HG03457 (cell line): ENCODE measurements around the gene ANAPC5.
"Not testable (repeated sequence)": the region's sequence is repeated elsewhere in the genome, so short reads cannot be mapped to it uniquely, and the experiment has no call there.

Experiments
- ATAC-seq: cut with Tn5 transposase; IDR thresholded peaks from one replicate; pipeline ENCODE4 v1.9.1; 2021; ENCODE audit warnings: moderate number of reproducible peaks; ENCODE audit not compliant: unreplicated experiment

ANAPC5 gene

DNA sequence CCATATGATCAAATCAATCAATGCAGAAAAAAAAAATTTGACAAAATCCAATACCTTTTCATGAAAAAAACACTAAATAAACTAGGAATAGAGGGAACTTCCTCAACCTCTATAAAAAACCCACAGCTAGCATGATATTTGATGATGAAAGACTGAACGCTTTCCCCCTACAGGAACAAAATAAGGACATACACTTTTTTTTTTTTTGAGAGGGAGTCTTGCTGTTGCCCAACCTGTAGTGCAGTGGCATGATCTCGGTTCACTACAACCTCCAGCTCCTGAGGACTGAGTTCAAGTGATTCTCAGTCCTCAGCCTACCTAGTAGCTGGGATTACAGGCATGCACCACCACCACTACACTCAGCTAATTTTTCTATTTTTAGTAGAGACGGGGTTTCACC is 37.8 kb downstream of the ANAPC5 start:
- no peak for ATAC-seq

DNA sequence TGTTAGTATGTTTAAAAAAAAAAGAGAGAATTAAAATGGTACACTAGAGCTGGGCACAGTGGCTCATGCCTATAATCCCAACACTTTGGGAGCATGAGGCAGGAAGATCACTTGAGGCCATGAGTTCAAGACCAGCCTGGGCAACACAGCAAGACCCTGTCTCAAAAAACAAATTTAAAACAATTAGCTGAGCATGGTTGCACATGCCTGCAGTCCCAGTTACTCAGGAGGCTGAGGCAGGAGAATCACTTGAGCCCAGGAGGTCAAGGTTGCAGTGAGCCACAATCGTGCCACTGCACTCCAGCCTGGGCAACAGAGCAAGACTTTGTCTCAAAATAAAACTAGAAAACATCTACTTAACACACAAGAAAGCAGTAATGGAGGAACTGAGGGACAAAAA is 42.0 kb downstream of the ANAPC5 start:
- not testable (repeated sequence) for ATAC-seq

DNA sequence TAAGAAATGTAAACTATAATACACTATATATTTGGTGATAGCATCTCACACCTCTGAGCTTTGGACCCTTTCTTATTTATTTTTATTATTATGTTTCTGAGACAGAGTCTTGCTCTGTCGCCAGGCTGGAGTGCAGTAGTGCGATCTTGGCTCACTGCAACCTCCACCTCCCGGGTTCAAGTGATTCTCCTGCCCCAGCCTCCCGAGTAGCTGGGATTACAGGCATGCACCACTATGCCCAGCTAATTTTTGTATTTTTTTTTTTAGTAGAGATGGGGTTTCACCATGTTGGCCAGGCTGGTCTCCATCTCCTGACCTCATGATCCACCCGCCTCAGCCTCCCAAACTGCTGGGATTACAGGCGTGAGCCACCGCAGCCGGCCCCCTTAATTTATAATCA is 44.8 kb downstream of the ANAPC5 start:
- not testable (repeated sequence) for ATAC-seq

DNA sequence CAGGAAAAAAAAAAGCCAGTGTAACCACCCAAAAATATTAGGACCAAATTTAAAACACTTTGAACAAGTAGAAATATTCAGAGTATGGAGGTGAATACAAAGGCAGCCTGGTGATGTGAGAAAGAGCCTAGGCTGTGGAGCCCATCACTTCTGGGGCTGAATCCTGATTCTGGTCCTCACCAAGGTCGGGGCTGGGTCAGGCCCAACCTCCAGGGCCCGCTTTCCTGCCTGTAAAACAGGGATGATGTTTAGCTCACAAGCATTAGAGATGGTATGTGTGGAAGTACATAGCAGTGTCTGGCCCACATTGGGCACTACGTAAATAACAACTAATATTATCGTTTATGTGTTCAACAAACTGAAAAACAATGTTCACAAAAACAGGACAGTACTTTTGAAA is 47.9 kb downstream of the ANAPC5 start:
- ATAC-seq, result no peak

DNA sequence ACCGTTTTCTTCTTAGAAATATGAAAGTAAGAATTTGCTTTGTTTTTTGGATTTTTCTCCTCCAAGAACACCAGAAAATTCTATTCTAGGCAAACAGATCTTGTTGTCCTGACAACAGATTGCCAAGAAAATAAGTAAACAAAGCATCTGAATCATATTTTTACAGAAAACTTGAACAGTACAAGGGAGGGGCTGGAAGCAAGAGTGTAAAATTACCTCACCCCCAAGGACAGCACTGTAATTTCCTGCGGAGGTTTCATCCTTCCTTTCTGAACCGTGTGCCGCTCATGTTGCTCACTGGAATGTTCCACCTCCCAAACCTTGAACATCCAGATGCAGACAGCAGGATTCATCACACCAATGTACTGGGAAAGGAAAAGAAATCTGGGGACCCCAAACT is 50.3 kb downstream of the ANAPC5 start:
- no peak for ATAC-seq

DNA sequence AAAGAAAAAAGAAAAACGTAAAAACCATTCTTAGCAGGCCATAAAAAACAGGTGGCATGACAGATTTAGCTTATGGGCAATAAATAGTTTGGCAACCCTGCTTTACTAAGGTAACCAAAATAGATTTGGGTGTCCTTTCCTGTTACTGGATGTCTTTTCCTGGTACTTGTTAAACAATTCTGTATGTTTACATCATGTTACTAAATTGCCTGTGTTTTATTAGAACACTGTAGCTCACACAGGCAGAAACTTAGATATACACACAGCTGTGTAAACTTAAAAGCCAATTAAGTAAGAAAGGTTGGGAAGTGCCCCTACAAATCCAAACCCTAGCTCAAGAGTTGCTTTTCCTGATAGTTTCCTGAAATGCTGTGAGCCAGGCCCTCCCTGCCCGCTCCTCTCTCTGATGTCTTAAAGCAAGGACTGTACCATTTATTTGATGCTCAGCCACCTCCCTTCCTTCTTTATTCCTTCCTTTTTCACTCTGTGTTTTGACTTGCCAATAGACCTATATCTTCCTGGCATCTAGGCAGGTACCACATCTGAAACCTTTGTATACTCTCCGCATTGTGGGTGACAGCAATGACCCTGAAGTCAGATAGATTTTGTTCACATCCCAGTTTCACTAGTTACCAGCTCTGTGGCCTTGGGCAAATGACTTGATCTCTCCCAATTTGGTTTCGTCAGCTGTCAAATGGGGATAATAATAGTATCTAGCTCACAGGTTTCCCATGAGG is 52.0 kb downstream of the ANAPC5 start:
- no peak for ATAC-seq

DNA sequence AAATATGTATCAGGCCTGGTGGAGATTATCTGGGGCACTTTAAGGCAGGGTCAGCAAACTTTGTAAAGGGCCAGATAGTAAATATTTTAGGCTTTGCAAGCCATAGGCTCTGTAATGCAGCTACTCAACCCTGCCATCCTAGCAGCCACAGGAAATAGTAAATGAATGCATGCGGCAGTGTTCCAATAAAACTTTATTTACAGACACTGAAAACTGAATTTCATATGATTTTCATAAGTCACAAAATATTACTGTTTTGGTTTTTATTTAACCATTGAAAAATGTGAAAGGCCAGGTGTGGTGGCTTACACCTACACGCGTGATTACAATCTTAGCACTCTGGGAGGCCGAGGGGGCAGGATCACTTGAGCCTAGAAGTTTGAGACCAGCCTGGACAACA is 52.5 kb downstream of the ANAPC5 start:
- no peak for ATAC-seq

DNA sequence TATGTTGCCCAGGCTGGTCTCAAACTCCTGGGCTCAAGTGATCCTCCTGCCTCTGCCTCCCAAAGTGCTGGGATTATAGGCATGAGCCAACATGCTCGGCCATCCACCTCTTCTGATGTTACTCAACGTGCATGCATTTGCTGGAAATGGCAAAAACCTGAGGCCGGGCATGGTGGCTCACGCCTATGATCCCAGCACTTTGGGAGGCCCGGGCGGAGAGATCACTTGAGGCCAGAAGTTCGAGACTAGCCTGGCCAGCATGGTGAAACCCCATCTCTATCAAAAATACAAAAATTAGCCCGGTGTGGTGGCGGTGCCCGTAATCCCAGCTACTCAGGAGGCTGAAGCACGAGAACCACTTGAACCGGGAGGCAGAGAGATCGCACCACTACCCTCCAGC is 53.8 kb downstream of the ANAPC5 start:
- ATAC-seq, result not testable (repeated sequence)

DNA sequence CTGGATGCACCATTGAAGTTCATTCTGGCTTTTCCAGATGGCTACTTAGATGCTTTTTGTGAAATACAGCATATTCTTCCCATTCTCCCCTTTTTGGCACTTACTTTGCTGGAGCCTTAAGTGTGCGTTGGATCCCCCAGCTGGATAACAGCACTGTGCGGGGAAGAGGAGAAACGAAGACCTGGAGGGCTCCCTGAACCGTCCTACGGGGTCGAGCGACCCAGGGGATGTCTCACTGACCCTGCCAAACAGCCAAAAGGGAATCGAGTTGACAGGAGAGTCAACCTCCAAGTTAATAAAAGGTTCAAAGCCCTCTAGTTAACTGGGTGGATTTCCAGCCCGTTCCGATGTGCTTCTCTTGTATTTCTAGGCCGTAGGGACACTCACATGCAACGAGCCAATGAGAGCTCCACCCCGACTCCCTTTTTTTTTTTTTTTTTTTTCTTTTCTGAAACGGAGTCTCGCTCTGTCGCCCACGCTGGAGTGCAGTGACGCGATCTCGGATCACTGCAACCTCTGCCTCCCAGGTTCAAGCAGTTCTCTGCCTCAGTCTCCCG is 54.7 kb downstream of the ANAPC5 start:
- no peak for ATAC-seq

DNA sequence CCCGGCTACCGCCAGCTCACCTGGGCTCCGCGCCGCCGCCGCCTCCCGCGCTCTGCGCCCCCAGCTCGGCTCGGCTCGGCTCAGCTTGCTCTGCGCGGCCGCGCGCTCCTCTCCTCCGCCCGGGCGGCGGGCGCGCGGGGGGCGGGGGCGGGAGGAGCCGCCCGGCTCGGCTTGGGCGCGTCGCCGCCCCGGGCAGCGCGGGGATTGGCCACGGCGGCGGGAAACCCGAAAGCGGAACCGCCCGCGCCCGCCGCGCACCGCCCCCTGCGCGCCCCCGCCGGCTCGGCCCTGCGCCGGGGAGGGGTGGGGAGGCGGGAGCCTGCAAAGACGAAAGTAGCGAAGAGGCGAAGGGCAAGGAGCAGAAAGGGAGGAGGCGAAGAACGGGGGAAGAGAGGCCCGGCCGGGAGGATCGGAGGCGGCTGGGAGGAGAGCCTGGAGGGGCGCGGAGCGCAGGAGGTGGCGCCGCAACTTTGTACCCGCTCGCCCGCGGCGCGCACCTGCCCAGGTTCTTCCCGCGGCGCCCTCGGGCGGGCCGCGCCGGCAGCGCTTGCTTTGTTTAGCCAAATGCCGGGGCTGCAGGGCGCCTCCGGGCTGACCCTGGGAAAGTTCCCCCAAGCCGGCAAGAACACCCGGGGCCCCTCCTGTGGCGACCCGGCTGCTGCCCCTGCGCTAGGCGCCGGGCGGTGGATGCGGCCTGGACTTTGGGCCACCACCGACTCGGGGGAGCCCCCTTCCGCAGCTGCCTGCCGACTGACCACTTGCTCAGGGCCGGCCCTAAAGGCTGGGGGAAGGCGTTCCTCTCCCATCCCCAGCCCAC is 55.4 kb downstream of the ANAPC5 start, which contains the start of gene CAMKK2:
Gene CAMKK2, minus strand, starts transcription at position 92 of the 817 bp plus-strand sequence. CDS start 22,183 bp downstream, outside the sequence.
- ATAC-seq, result peak; percentile 61

DNA sequence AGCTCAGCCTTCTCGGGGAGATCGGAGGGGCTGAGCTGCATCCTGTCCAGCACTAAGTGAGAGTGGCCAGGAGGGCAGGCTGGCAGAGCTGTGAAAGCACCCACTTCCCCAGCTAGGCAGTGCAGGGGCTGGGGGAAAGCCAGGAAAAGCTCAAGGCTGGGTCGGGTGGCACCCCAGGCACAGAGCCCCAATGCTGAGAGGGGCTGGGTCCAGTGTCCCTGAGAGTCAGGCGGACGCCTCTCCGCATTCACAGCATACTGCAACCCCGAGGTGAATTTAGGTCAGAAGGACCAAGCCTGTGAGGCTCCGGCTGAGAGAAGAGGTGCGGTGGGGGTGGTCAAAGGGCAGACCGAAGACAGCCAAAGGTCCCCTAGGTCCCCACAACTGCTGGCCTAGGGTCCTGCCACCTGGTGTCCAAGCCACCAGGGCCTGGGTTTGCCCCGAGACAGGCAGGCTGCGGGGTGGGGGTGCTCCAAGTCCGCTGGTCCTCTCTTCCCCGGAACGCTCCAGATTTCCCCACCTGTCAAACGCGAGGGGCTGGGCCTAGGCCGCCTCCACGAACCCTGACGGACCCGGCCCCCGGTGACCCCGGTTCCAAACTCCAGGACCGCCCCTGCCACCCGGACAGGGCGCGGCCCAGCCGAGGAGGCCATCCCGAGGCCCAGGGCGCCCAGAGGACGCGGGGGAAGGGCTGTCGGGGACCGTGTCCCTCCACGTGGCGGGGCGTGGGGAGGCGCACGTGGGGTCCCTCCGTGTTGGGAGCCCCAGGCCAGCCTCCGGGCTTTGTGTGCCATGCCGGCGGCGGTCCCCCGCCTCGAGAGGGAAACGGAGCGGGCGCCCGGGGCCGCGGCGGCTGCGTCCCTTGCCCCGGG is 56.2 kb downstream of the ANAPC5 start:
- ATAC-seq, result peak; percentile 23

DNA sequence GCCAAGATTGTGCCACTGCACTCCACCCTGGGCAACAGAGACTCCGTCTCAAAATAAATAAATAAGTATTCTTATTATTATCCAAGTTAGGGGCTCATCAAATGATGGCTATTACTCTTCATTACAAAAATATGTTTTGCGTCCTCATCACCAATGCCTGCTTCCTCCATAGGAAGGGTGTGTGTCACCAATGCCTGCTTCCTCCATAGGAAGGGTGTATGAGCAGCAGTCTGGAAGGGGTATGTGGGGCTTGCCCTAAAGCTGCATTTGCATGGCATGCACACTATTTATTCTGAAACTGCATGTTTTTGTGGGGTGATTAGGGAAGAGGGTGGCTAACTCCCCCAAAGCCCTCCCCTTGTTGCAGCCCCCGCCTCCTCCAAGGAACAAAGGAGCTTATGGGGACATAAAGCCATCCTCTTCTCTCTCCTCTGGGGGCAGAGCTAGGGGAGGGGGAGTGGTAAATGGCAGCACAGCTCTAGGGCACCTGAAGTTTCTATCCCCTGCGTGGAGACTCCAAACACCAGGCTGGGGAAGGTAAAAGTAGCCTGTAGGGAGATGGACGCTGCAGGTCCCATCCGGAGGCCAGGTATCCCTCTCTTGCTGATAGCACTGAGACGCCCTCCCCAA is 57.0 kb downstream of the ANAPC5 start:
- ATAC-seq, result no peak

DNA sequence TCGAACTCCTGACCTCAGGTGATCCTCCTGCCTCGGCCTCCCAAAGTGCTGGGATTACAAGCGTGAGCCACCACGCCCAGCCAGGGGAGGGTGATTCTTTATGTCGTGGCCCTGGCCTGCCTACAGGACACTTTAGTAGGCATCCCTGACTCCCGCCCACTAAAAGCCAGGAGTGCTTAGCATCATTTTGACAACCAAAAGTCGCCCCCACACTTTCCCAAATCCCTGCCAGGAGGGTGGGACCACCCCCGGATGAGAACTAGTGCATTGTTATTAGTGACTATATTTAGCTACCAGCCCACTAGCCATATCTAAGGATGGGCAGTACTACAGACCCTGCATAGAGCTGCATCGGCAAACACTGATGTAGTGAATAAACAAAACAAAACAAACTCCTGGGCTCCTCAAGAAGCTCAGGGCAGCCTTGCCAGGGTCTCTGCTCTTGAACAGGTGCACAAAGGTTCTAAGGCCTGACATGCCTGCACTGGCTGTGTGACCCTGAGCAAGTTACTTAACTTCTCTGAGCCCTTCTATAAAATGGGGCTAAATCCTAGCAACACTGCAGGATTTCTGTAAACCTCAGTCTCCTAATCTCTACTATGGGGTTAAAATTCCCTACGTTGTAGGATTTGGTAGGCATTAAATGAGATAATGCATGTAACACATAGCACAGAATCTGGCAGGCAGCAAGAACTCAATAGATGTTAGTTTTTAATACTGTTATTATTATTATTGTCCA is 57.9 kb downstream of the ANAPC5 start:
- no peak for ATAC-seq

DNA sequence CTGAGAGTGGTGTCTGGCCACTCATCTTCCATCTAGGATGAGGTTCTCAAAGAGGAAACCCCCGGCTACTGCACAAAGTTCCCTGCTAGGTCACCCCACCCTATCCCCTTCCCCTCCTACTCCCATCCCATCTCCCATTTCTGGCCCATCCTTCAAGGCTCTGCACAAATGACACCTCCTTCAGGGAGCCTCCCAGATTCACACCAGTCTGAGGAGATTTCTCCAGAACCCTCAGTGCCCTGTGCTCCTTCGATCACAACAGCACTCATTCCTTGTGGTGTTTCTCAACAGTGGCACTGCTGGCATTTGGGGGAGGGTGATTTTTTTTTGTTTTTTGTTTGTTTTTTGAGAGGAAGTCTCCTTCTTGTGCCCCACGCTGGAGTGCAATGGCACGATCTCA is 58.6 kb downstream of the ANAPC5 start:
- ATAC-seq, result no peak

DNA sequence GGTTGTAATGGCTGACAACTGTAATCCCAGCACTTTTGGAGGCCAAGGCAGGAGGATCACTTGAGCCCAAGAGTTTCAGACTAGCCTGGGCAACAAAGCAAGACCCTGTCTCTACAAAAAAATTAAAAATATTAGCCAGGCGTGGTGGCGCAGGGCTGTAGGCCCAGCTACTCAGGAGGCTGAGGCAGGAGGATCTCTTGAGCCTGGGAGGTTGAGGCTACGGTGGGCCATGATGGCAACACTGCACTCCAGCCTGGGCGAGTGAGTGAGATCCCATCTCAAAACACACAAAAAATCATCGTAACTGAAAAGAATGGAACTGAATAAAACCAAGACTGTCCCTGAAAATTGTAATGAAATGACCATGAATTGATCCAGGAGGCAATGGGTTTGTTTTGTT is 61.8 kb downstream of the ANAPC5 start:
- ATAC-seq, result no peak

DNA sequence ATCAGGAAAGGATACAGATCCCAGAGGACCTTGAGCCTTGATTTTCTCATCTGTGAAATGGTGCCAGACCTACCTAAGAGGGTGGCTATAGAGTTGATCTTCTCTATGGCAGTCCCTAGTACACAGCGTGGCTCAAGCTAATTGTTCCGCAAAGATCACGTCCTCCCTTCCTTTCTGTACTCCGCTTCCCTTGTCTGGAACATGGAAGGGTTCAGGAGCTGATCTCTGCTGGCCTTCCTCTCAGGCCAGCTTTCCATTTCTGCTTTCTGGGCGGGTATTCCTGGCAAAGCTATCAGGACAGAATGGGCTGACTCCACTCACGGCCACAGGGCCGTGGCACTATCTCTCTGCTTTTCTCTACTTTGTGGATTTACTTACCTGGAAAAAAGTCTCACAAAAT is 62.2 kb downstream of the ANAPC5 start:
- no peak for ATAC-seq

DNA sequence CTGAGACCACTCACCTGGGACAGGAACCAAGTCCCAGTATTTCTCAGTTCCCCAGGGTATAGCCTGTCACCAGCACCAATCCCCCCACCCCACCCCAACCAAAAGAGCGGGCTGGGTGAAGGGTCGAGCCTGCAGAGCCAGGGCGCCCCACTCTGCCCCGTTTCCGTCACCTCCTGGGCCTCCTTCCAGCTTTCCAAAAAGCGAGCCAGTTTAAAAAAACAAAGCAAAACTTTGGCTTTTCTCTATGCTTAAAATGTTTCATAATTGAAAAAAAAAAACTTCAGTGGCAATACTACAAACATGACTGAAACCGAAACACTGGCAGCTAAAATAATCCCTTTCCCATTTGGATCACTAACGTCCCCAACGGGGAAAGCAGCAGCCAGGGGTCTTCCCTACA is 63.2 kb downstream of the ANAPC5 start:
- ATAC-seq, result no peak

DNA sequence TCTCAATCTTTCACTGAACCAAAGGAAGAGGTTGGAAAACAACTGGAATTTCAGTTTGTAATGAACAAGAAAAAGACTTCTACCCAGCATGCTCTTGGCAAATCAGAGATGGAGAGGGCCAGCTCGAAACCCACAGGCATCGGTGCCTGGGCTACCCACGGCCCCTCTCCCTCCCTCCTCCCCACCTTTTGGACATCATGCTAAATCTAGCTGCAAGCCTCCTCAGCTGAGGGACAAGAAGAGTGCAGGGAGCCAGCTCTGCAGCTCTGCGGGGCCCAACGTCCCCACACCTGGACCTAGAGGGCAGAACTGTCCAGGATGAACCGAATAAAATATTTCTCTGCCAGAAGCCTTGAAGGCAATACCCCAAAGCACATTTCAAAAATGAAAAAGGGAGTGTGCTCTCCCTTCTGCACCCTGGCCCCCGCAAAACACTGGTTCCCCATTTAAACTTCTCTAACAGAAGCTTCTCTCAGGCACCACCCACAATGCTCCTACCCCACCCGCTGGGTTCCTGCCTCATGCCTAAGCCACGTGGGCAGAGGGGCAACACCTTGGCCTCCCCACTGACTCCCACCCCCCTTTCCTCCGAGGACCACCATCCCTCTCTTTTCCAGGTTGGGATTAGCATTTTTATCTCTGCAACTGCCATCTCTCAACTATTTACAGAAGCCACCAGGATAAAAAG is 63.9 kb downstream of the ANAPC5 start:
- ATAC-seq, result no peak

DNA sequence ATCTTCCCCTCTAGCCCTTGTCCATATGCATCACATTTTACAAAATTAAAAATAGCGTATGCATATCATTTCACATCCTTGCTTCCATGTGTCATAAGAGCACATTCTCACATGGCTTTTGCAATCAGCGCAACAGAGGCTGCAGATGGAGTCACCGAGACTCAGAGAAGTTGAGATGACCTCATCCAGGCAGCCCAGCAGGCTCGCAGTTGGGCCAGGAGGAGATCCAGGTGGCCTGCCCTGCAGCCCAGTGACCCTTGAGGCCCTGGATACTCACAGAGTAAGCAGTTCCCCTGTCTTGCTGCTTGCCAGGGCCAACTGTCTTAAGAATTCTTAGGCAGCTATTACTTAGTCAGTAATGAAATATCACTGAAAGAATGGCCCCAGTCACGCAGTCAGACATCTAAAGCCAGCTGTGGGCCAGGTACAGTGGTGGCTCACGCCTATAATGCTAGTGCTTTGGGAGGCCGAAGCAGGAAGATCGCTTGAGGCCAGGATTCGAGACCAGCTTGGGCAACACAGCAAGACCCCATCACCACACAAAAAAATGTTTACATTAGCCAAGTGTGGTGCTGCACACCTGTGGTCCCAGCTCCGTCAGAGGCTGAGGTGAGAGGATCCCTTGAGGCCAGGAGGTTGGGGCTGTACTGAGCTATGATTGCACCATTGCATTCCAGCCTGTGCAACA is 64.8 kb downstream of the ANAPC5 start:
- ATAC-seq, result no peak
